T47D (cell line): ENCODE measurements around the gene ZGPAT.
"Not testable (repeated sequence)": the region's sequence is repeated elsewhere in the genome, so short reads cannot be mapped to it uniquely, and the experiment has no call there.

ENCODE experiments used
- DNase-seq, 2 experiments: peaks; one replicate each; pipeline versions ENCODE4 v3.0.0 to v3.0.0-alpha.2; 2011 to 2012; ENCODE audit warnings: low read depth in 1 of 2, low spot score in 1 of 2
- JUND ChIP-seq: IDR thresholded peaks from 2 replicates; pipeline ENCODE4 v1.6.1; 2012; ENCODE audit warnings: low read depth
- in situ Hi-C: cut with HindIII; loops from 2 replicates; pipeline ENCODE4 v1.10.0; 2016; ENCODE audit warnings: low sequenced_read_pairs, low pct_unique_long_range_greater_than_20kb

The ZGPAT gene

DNA sequence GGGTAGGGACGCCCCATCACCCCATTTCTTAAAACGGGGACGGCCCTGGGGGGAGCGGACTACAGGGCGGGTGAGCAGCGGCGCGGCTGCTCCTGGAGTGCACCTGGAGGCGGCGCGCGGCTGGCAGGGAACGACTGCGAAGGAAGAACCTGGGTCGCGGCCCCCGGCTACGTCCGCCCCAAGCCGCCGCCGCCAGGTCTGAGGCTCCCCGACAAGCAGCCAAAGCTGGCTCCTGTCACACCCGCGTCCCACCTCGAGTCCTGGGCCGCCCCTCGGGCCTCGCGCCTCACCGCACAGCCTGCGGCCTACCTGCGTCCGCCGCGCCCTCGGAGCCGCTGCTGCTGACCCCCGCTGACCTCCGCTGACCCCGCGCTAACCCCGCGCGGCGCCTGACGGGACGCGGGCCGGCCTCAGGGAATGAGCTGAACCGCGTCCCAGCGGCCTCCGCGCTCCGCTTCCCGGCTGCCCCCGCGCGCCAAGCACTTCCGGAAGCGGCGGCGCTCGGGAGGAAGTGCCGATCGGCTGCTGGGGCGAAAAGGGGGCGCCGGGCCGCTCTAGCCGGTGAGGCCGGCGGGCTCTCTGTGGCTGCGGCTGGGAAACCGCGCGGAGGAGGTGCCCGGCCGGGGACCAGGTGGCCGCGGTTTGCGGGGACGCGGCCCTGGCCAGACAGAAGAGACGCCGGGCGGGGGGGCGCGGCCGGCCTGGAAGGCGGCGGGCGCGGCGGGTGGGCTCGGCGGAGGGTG is at the start of gene ZGPAT, which contains the start of gene ARFRP1:
TSS of gene ZGPAT (plus strand) at position 482 of the 743 bp plus-strand sequence. CDS start 542 bp downstream, outside the sequence.
TSS of gene ARFRP1 (minus strand) at position 419 of the 743 bp plus-strand sequence. CDS start 885 bp downstream, outside the sequence.
- in situ Hi-C loops: no loop called here
- TF ChIP-seq JUND: no peak
- DNase-seq: peak; percentile 91 to 92

GRCh38 chr20:63658749-63659187 is 49.1 kb upstream of the ZGPAT start:
- in situ Hi-C loops: no loop called here
- peak in 1 of 2 experiments; percentile 27 for DNase-seq
- TF ChIP-seq JUND: no peak

GRCh38 chr20:63659370-63659769 is 48.5 kb upstream of the ZGPAT start:
- DNase-seq: peak in 1 of 2 experiments; percentile 29
- in situ Hi-C loops: no loop called here
- no peak for TF ChIP-seq JUND

DNA sequence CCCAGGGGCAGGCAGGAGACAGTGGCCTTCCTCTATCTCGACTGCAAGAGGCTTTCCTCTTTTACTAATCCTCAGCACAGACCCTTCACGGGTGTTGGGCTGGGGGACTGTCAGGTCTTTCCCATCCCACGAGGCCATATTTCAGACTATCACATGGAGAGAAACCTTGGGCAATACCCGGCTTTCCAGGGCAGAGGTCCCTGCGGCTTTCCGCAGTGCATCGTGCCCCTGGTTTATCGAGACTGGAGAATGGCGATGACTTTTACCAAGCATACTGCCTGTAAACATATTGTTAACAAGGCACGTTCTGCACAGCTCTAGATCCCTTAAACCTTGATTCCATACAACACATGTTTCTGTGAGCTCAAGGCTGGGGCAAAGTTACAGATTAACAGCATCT is 47.7 kb upstream of the ZGPAT start:
- DNase-seq, in situ Hi-C loops: not testable (repeated sequence)

- TF ChIP-seq JUND: no peak
- no peak for DNase-seq
- in situ Hi-C loops: no loop called here
Measured at GRCh38 chr20:63660622-63661021, 47.2 kb upstream of the ZGPAT start.

DNA sequence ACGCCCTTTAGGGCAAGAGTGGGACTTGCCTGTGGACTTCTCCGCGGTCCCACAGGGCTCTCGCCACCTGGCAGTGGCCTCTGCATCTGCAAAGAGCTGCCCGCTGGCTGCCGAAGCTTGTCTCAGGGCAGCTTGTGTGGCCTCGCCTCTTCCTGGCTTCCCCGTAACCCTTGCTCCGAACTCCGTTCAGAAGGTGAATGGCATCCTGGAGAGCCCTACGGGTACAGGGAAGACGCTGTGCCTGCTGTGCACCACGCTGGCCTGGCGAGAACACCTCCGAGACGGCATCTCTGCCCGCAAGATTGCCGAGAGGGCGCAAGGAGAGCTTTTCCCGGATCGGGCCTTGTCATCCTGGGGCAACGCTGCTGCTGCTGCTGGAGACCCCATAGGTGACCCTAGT is 46.7 kb upstream of the ZGPAT start:
- in situ Hi-C loops: no loop called here
- TF ChIP-seq JUND: no peak
- DNase-seq: no peak

GRCh38 chr20:63661959-63662812 is 45.7 kb upstream of the ZGPAT start:
- in situ Hi-C loops: no loop called here
- TF ChIP-seq JUND: no peak
- no peak for DNase-seq

GRCh38 chr20:63662813-63663189 is 45.0 kb upstream of the ZGPAT start:
- no peak for DNase-seq
- TF ChIP-seq JUND: no peak
- in situ Hi-C loops: no loop called here

DNA sequence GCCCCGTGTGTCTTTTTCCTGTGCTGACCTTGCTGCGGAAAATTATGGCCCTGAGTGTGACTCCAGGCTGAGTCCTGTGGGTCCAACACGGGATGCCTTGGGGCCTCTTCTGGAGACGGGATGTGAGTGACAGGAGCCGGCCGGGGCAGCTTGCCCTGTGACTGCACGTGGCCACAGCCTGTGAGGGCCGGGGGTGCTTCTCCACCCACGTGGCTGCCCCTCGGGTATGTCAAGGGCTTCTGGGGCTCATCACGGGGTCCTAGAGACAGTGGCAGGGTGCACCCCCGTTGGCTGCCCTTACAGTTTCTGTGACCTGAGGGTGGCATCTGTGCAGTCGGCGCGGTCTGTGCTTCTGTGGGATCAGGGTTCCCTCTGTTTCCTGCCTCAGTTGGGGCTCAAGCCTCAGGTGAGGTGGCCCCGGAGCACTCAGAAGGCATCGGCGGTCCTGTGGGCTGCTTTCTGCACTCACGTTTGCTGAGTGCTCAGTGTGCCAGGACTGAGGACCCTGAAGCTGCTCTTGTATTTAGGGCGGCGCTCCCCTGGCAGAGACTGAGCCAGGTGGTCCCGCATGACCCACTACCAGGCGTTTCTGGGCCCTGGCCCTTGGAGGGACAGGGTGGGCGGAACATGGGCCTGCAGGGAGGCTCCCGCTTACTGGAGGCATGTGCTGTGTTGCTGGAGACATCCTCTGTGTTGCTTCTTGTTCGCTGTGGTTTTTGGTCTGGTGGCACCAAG is 44.3 kb upstream of the ZGPAT start:
- DNase-seq: no peak
- no peak for TF ChIP-seq JUND
- in situ Hi-C loops: no loop called here

DNA sequence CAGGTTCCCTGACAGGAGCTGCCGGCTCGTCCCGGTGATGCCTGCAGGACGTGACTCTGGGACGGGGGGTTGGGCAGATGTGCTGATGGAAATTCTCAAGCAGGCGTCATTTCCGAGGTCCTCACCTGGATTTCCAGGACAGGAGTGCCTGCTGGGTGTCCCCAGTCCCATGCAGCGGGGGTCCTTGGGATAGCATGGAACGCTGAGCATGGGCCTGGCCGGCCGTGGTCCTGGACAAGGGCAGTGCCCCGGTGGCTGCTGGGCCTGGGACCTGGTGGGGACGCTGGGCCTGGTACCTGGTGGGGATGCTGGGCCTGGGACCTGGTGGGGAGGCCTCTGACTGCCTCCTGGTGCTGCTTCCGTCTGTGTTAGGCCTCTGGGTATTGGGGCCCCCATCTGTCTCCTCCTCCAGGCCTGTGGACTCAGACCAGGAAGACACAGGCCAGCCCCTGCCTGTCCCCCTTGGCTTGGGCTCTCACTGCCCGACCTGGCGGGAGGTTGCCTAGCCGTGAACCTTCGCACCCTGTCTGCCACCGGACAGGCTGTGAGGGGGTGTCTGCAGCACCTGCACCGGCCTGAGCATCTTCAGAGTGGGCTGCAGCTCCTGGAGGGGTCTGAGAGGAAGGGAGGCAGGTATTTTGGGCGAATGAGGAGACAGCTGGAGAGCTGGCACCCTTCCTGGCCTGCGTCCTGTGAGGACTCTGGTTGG is 43.5 kb upstream of the ZGPAT start:
- no peak for TF ChIP-seq JUND
- in situ Hi-C loops: no loop called here
- DNase-seq: no peak

GRCh38 chr20:63664861-63665594 is 42.8 kb upstream of the ZGPAT start:
- no peak for DNase-seq
- in situ Hi-C loops: no loop called here
- TF ChIP-seq JUND: no peak
